B cell (primary cell): ENCODE results near the gene MRTFA. TPM values are rescaled to one million over a fixed set of nuclear protein-coding genes. Genes with fewer than 3 reads are reported as not detected.

ENCODE experiments used
- ATAC-seq: fragments of 200-7000 bp; cut with Tn5 transposase; one replicate; pipeline ENCODE4 v1.10.0; 2021; ENCODE audit warnings: low read depth, mild to moderate bottlenecking, moderate number of reproducible peaks, moderate library complexity
- CTCF ChIA-PET: fragments of 350-600 bp; sonication (Branson Sonifier 250); formaldehyde crosslinking; loops from one replicate; lab custom pipeline; 2021; ENCODE audit warnings: antibody characterized with exemption, inconsistent platforms; lab: Charles Lee
- POLR2A ChIA-PET: fragments of 350-600 bp; sonication (Branson Sonifier 250); formaldehyde crosslinking; loops from one replicate; lab custom pipeline; 2021; ENCODE audit warnings: antibody characterized with exemption; lab: Charles Lee
- DNase-seq: peaks from one replicate; pipeline ENCODE4 v3.0.0; 2013
- H2AFZ ChIP-seq: 2 replicates; pipeline ENCODE4 v1.6.1; 2012; ENCODE audit warnings: mild to moderate bottlenecking, low read depth, low read length; ENCODE audit not compliant: insufficient read depth, poor library complexity, severe bottlenecking
- H3K27ac ChIP-seq, 2 donors: 1 replicate in 1 of 2; 2 replicates in 1 of 2; pipeline ENCODE4 v1.5.1; 2012 to 2013; ENCODE audit warnings: low read length in 2 of 2, mild to moderate bottlenecking in 2 of 2, moderate library complexity in 1 of 2
- H3K27me3 ChIP-seq, 4 experiments: fragments of 200-600 bp in 1 of 4; sonication (generic) in 1 of 4; replicated peaks in 1 of 4; 1 replicate in 2 of 4; 2 replicates in 2 of 4; pipeline versions ENCODE4 v1.6.1 to v1.7.0; 2013 to 2016; ENCODE audit warnings: low read length in 3 of 4, mild to moderate bottlenecking in 2 of 4, mixed read lengths in 1 of 4, moderate library complexity in 1 of 4; ENCODE audit not compliant: insufficient read depth in 4 of 4, control insufficient read depth in 3 of 4; ENCODE audit errors: control extremely low read depth in 1 of 4
- H3K36me3 ChIP-seq, 2 experiments: replicated peaks in 1 of 2; 1 replicate in 1 of 2; 2 replicates in 1 of 2; pipeline versions ENCODE4 v1.6.1 to v1.7.1; 2013; ENCODE audit warnings: low read length in 1 of 2; ENCODE audit not compliant: insufficient read depth in 2 of 2, control insufficient read depth in 1 of 2; ENCODE audit errors: control extremely low read depth in 1 of 2, extremely low read depth in 1 of 2
- H3K4me1 ChIP-seq, 2 donors: fragments of 200-600 bp in 1 of 2; sonication (generic) in 1 of 2; 1 replicate in 1 of 2; 2 replicates in 1 of 2; pipeline versions ENCODE4 v1.5.1 to v1.6.1; 2013 to 2017; ENCODE audit warnings: low read length in 2 of 2; ENCODE audit not compliant: control insufficient read depth in 2 of 2, insufficient read depth in 2 of 2
- H3K4me2 ChIP-seq: replicated peaks from 2 replicates; pipeline ENCODE3; 2012; ENCODE audit warnings: mild to moderate bottlenecking, low read depth, low read length; ENCODE audit not compliant: poor library complexity, severe bottlenecking
- H3K4me3 ChIP-seq, 5 experiments: fragments of 200-600 bp in 1 of 5; sonication (generic) in 1 of 5; 1 replicate in 3 of 5; 2 replicates in 2 of 5; pipeline versions ENCODE4 v1.5.1 to v1.7.0; 2011 to 2016; ENCODE audit warnings: low read length in 4 of 5, mild to moderate bottlenecking in 4 of 5, low read depth in 2 of 5, control low read depth in 1 of 5, moderate library complexity in 1 of 5; ENCODE audit not compliant: insufficient read depth in 1 of 5; ENCODE audit errors: control extremely low read depth in 1 of 5, extremely low read depth in 1 of 5
- H3K79me2 ChIP-seq: fragments of 200-600 bp; sonication (generic); one replicate; pipeline ENCODE4 v1.6.0; 2016; ENCODE audit warnings: low read length; ENCODE audit not compliant: control insufficient read depth, insufficient read depth
- H3K9ac ChIP-seq: fragments of 200-600 bp; sonication (generic); 2 replicates; pipeline ENCODE4 v1.6.1; 2017; ENCODE audit warnings: mild to moderate bottlenecking, low read length, moderate library complexity
- H3K9me3 ChIP-seq, 3 donors: one replicate each; pipeline versions ENCODE4 v1.6.1 to v1.7.1; 2013; ENCODE audit warnings: low read length in 2 of 3; ENCODE audit not compliant: control insufficient read depth in 2 of 3, insufficient read depth in 1 of 3; ENCODE audit errors: control extremely low read depth in 1 of 3
- H4K20me1 ChIP-seq: 2 replicates; pipeline ENCODE4 v1.6.0; 2012; ENCODE audit warnings: mild to moderate bottlenecking, low read length; ENCODE audit not compliant: insufficient read depth, control insufficient read depth, poor library complexity, severe bottlenecking
- H3K27ac Mint-ChIP-seq: one replicate; pipeline ENCODE4 v1.8.0; 2021; ENCODE audit warnings: mixed read lengths
- H3K27me3 Mint-ChIP-seq: one replicate; pipeline ENCODE4 v1.8.0; 2021; ENCODE audit warnings: mixed read lengths
- H3K4me1 Mint-ChIP-seq: one replicate; pipeline ENCODE4 v1.8.0; 2021; ENCODE audit warnings: mixed read lengths
- H3K4me3 Mint-ChIP-seq: one replicate; pipeline ENCODE4 v1.8.0; 2021; ENCODE audit warnings: mixed read lengths
- H3K9me3 Mint-ChIP-seq: one replicate; pipeline ENCODE4 v1.8.0; 2022; ENCODE audit warnings: mixed read lengths; ENCODE audit not compliant: insufficient read depth
- EZH2 ChIP-seq: IDR thresholded peaks from 2 replicates; pipeline ENCODE4 v1.6.1; 2012; ENCODE audit warnings: borderline replicate concordance, low read depth, mild to moderate bottlenecking, moderate library complexity, low read length; ENCODE audit not compliant: insufficient read depth, poor library complexity, severe bottlenecking
- WGBS: methylation state at CpG from one replicate; pipeline ENCODE4 v1.1.5; 2013; ENCODE audit warnings: missing lambda C conversion rate; ENCODE audit not compliant: insufficient coverage; 5-methylcytosine and 5-hydroxymethylcytosine counted together
- intact Hi-C: fragments of 100-400 bp; cut with micrococcal nuclease; formaldehyde crosslinking; loops from one replicate; pipeline ENCODE4 v1.10.0; 2022
- polyA plus RNA-seq: library from polyadenylated mRNA; depleted of rRNA; stranded (reverse); fragments of >200 nt; gene quantifications from 2 replicates; pipeline ENCODE4 v1.2.3, GENCODE V29; 2012
- total RNA-seq, 2 donors: library from RNA; stranded (reverse); fragments of 120-200 nt in 1 of 2; gene quantifications; 1 replicate in 1 of 2; 2 replicates in 1 of 2; pipeline versions ENCODE4 v1.2.3 to v1.2.4, GENCODE V29; 2013 to 2022
- TF ChIP-seq, protein P1 (sequence below): fragments of 200-600 bp; IDR thresholded peaks from one replicate; pipeline ENCODE4 v1.8.0; 2022; ENCODE audit warnings: antibody characterized with exemption, mild to moderate bottlenecking

The MRTFA gene
- total and polyA plus RNA-seq, 2 donors (not counting 1 experiment from before 2014, with no cell fraction given) = 28.9 to 82.6 TPM

- POLR2A ChIA-PET = no interaction called here
- Mint-ChIP-seq H3K27me3 (no peaks in the 10 kb centered on the region), H3K4me1 (peaks cover 42% of the 10 kb centered on the region), H3K9me3 (no peaks in the 10 kb centered on the region), H3K4me3 (no peak overlapping the region), H3K27ac (no peak overlapping the region)
- WGBS = no CpG with 5 or more reads among the region's 2 CpGs
- Histone ChIP-seq H3K79me2 (peaks cover 31% of the 10 kb centered on the region), H3K36me3 (no peaks in the 10 kb centered on the region), H3K9ac (no peak overlapping the region), H2AFZ (no peak overlapping the region), H3K4me2 (no peak overlapping the region), H3K27ac (peak overlapping the region in 1 of 2 donors; percentile 15), H3K4me1 (peaks cover 24 to 36% of the 10 kb centered on the region in 2 donors), H3K4me3 (no peak overlapping the region), H3K27me3 (no peaks in the 10 kb centered on the region), H4K20me1 (peaks cover 12% of the 10 kb centered on the region), H3K9me3 (no peaks in the 10 kb centered on the region)
- intact Hi-C loops = loop anchor here (10.0 kb wide), 1 partner anchor 59 kb away; no protein-coding TSS in a partner anchor
- TF ChIP-seq EZH2 = no peak
- TF ChIP-seq, protein P1, sequence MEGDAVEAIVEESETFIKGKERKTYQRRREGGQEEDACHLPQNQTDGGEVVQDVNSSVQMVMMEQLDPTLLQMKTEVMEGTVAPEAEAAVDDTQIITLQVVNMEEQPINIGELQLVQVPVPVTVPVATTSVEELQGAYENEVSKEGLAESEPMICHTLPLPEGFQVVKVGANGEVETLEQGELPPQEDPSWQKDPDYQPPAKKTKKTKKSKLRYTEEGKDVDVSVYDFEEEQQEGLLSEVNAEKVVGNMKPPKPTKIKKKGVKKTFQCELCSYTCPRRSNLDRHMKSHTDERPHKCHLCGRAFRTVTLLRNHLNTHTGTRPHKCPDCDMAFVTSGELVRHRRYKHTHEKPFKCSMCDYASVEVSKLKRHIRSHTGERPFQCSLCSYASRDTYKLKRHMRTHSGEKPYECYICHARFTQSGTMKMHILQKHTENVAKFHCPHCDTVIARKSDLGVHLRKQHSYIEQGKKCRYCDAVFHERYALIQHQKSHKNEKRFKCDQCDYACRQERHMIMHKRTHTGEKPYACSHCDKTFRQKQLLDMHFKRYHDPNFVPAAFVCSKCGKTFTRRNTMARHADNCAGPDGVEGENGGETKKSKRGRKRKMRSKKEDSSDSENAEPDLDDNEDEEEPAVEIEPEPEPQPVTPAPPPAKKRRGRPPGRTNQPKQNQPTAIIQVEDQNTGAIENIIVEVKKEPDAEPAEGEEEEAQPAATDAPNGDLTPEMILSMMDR = no peak
- CTCF ChIA-PET = interaction anchor here (2.4 kb wide), 1 partner anchor 10 kb away, joined by 33 read pairs; no protein-coding TSS in a partner anchor
- DNase-seq (no peak), ATAC-seq (no peak)
These were observed 100.9 kb downstream of the MRTFA start for GRCh38 chr22:40535642-40536041.

- Histone ChIP-seq H3K9ac (no peak overlapping the region), H3K4me2 (peak overlapping the region; percentile 62), H3K27me3 (no peaks in the 10 kb centered on the region), H3K4me1 (peaks cover 26 to 41% of the 10 kb centered on the region in 2 donors), H3K79me2 (peaks cover 33% of the 10 kb centered on the region), H3K36me3 (no peaks in the 10 kb centered on the region), H4K20me1 (peaks cover 12% of the 10 kb centered on the region), H3K27ac (peak overlapping the region in 1 of 2 donors; percentile 72), H2AFZ (no peak overlapping the region), H3K4me3 (no peak overlapping the region), H3K9me3 (no peaks in the 10 kb centered on the region)
- H3K9me3 Mint-ChIP-seq = no peaks in the 10 kb centered on the region
- DNase-seq = no peak
- TF ChIP-seq, protein P1 = no peak
- TF ChIP-seq EZH2 = no peak
- WGBS = 0% methylated on average over 1 of the region's 2 CpGs
- peak overlapping the region; percentile 70 for H3K27ac Mint-ChIP-seq
- intact Hi-C loops = loop anchor here (10.0 kb wide), 1 partner anchor 60 kb away; no protein-coding TSS in a partner anchor
- ChIA-PET POLR2A (no interaction called here), CTCF (interaction anchor here (2.4 to 3.3 kb wide), 3 partner anchors 10 to 111 kb away, joined by 16 to 33 read pairs (median 23); no protein-coding TSS in a partner anchor)
- no peak for ATAC-seq
- H3K4me1 Mint-ChIP-seq = peaks cover 47% of the 10 kb centered on the region
- H3K4me3 Mint-ChIP-seq = no peak overlapping the region
- no peaks in the 10 kb centered on the region for H3K27me3 Mint-ChIP-seq
These were observed 101.4 kb downstream of the MRTFA start for GRCh38 chr22:40535189-40535512.
